Myocyte (in vitro differentiated cells): ENCODE data around the gene CARD11. TPM values are rescaled to one million over a fixed set of nuclear protein-coding genes. Genes with fewer than 3 reads are reported as not detected.

Experiments
- DNase-seq: peaks from one replicate; pipeline ENCODE4 v3.0.0-alpha.2; 2012; ENCODE audit warnings: low read depth
- total RNA-seq: library from RNA; depleted of rRNA; stranded (reverse); fragments of >200 nt; gene quantifications from 2 replicates; pipeline ENCODE4 v1.2.3, GENCODE V29; 2014

Gene CARD11
- total RNA-seq, 1 donor from 2014 or later: not detected

DNA sequence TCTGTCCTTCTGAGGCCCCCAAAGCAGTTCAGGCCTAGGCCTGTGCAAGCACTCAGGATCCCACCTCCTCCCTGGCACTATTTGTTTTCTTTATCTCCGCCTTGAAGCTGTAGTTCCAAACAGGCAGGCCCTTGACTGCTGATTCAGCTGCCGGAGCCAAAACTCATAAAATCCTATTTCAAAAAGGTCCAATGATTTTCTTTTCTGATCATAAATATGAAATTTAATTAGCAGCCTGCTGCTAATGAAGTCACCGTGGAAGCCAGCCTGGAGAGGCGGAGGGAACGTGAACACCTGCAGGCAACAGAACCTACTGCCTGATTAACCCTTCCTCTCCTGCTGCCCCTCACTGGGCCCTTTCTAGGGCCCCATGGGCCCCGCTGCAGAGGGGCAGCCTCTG lies 60.1 kb downstream of the CARD11 start:
- no peak for DNase-seq

DNA sequence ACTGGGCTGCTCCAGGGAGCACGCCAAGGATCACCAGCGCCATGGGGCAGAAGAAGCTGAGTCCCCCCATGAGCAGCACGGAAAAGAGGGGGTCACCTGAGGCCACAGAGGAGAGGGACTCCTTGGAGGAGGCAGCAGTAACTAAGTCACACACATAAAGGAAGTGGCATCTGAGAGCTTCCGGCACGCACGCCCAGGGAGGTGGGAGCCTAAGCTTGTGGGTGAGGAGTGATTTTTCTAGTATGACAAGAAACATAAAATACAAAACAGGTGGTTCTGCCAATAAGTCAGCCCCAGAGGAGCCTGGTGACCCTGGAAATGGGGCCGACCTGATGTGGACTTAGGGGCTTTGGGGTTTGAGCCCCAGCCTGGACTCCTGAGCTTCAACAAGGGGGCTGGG lies 60.8 kb downstream of the CARD11 start:
- no peak for DNase-seq

DNA sequence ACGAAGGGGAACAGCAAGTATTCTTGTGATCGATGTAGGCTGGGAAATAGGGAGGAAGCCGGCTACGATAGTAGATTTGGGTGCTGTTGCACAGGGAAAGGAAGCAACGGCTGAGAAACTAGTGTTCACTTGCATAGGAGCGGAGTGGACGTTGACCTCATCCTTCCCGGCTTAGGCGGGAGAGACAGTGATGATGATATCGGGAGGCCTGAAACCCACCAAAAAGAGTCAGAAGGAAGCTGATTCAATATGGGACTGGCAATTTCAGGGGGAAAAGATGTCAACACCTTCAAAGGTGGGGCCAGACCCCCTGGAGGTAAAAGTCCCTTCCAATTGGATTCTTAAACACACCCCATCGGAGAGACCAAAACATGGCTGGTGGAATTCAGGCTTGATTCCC lies 61.3 kb downstream of the CARD11 start:
- no peak for DNase-seq

DNA sequence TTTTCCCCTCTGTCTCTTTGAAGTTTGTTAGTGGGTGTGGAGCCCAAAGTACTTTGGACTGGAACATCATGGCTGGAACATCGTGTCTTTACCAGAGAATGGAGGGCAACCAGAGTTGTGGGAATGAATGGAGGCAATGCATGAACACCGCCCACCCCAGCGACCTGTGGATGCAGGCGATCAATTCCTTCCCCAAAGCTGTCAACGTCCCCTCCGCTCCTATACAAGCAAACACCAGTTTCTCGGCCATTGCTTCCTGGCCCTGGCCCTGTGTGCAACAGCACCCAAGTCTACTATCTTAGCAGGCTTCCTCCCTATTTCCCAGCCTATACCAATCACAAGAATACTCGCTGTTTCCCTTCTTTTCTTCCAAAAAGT lies 62.6 kb downstream of the CARD11 start:
- DNase-seq: no peak

DNA sequence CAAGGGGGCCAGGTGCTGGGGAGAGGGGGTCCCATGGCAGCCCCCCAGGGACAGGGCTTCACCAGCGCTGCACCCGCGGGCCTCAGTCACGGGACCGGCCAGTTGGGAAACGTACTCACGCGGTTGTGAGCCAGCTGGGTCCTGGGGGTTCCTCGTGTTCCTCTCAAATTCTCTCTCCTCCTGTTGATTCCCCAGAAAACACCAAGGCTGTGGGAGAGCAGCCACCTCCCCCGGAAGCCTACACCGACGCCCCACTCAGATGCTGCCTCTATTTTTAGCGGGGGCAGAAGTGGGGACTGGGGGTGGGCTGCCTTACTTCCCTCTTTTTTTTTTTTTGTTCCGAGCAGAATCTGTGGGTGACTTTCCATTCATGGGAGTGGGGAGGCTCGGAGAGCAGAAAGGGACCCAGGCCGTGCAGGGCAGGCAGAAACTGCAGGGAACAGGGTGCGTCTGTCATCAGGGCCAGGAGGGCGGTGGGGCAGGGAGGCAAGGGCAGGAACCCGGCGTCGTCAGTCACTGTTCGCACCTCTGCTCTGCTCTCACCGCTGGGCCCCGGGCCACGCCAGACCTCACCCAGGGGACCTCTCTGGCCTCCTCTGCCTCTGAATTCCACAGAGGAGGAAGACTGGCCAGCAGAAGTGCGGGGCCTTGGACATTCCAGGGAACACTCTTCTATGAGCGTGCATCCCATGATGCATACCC lies 63.1 kb downstream of the CARD11 start:
- no peak for DNase-seq

DNA sequence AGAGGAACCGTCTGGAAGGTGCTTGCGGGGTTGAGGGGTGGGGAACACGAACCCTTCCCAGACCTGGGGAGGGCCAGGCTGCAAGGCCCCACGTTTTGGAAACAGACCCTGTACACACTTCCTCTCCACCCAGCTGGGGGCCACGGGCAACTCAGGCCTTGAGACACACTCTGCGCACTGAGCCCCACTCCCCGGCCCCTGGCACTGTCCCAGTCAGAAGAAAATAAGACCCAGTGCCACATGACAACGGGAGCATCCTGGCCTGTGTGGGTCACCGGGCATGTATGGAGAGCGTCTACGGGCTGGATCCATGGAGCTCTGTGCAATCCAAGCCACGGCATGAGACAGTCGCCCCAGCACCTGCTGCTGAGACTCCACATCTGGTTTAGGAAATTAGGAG lies 63.7 kb downstream of the CARD11 start:
- no peak for DNase-seq

DNA sequence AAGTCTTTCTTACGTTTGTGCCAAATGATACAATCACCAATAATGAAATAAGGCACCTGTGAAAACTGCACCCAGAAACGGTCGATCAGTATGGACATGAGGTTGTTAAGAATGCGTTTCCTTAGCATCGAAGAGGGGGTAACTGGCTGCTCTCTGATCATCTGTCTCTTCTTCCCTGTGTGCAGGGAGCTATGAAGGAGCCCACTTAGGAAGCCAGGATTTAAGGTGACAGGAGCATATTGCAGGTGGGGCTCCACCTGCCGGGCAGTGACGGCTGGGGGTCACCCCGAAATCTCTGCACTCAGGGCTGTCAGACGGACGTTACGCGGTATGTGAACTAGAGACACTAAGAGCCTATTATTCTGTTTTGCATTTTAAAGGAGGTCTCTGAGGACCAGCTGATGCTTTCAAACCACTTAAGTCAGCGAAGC lies 64.5 kb downstream of the CARD11 start:
- no peak for DNase-seq

DNA sequence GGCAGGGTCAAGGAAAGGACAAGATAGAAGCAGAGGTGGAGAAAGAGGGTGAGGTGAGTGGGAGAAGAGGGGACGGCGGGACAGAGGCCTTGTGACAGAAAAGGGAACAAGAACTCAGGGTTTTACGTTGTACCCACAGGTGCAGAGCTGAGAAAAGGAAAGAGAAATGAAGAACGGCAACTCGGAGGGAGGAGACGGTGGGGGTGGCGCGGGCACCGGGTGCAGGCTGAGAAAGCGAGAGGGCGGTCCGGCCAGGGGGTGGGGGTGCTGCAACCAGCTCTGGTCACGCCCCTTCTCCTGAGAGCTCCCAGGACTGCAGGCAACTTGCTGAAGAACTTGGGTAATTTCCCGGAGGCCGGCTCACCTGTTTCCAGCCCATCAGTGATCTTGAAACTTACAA lies 65.3 kb downstream of the CARD11 start:
- no peak for DNase-seq

DNA sequence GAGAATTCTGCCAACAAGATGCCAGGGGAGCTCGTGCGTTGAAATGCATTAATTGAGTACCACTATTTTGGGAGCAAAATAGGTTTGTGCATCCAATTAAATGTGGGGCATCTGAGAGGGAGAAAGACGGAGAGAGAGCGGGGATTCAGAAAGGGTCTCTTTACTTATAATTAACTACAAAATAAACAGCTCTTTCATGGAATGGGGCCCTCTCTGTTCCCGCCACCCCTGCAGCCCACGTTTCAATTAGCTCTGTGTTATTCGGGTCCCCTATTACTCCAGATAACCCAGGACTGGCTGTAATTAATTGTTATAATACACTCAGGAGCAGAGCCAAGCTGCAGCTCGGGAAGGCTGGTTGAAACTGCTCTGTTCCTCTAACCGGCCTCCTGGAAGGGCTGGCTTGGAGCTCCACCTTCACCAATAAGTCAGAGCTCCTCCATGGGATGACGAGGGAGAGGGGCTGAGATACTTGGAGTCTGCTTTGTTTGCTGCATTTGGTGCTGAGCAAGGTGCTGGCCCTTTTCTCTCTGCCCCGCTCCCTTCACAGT lies 67.8 kb downstream of the CARD11 start:
- no peak for DNase-seq

DNA sequence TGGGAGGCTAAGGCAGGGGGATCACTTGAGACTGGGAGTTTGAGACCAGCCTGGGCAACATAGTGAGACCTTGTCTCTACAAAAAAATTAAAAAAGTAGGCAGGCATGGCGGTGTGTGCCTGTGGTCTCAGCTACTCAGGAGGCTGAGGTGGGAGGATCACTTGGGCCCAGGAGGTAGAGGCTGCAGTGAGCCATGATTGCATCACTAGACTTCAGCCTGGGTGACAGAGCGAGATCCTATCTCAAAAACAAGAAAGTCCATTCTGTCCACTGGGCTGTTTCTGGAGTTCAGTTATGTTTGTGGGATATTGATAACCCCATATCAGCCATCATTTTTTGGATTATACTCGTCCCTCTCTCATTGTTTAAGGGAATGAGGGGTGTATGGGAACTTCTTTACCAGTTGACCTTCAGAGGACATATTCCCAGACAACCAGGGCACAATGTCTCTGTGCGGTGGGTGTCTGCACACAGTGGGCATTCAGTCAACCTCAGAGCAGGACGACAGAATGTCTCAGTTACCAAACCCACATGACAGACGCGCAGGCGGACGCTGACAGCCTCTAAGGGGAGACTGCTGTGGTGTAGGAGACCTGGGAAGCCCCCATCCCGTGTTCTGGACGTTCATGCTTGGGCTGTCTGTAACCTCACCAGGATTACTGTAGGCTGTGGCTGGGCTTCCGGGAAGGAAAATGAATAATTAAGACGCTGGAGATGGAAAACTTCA lies 69.4 kb downstream of the CARD11 start:
- DNase-seq: no peak

DNA sequence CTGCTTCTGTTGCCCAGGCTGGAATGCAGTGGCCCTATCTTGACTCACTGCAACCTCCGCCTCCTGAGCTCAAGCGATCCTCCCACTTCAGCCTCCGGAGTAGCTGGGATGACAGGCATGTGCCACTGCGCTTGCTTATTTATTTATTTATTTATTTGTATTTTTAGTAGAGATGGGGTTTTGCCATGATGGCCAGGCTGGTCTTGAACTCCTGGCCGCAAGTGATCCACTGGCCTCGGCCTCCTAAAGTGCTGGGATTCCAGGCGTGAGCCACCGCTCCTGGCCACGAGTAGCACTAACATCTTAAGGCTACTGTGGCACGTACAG lies 70.9 kb downstream of the CARD11 start:
- no peak for DNase-seq

DNA sequence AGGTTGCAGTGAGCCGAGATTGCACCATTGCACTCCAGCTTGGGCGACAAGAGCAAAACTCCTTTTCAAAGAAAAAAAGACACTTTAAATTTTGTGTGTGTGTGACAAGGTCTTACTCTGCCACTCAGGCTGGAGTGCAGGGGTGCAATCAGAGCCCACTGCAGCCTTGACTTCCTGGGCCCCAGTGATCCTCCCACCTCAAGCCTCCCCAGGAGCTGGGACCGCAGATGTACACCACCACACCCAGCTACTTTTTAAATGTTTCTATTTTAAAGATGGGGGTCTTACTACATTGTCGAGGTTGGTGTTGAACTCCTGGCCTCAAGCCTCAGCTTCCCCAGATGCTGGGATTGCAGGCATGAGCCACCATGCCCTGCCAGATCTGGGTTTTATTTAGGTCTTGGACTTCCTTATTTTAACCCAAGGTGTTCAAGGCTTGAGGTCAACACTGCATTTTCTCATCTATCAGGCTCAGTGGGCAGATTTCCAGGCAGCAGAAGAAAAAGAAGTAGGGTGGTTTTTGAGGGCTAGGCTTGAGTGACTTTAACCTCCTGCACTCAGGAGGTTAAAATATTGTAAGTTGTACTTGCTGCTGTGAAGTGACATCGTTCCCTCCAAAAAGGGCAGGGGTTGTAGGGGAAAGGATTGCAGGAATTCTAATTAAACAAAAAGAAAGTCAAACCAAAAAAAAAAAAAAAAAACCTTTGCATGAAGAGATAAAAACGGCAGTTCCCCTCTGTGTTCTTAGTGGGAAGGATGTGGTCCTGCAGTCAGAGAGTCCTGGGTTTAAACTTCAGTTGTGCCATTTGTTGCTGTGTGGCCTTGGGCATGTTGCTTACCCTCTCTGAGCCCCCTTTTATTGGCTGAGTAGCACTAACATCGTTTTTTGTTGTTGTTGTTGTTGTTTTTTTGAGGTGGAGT lies 71.5 kb downstream of the CARD11 start:
- DNase-seq: no peak

DNA sequence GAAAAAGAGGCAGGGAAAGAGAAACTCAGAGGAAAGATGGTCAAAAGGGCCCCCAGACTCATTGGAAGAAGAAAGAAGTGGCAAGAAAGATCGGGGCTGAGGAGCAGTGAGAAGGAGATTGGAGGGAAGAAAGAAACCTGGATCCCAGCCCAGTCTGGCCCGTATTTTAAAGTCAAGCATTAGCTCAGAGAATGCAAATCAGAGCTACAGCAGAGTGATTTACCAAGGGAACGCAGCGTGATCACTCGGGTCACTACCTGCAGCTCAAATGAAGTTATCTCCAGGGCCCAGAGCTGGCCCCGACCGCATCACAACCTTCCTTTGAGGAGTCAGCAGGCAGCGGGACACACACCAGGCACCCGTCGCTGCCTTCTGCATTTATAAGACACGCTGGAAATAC lies 72.8 kb downstream of the CARD11 start:
- DNase-seq: no peak

DNA sequence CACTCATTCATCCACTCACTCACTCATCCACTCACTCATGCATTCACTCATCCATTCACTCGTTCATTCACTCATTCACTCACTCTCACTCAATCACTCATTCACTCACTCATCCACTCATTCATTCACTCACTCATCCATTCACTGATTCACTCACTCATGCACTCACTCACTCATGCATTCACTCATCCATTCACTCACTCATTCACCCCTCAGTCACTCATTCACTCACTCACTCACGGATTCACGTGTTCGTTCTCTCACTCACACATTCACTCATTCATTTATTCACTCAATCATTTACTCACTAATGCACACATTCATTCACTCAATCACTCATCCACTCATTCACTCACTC lies 73.4 kb downstream of the CARD11 start:
- DNase-seq: no peak

DNA sequence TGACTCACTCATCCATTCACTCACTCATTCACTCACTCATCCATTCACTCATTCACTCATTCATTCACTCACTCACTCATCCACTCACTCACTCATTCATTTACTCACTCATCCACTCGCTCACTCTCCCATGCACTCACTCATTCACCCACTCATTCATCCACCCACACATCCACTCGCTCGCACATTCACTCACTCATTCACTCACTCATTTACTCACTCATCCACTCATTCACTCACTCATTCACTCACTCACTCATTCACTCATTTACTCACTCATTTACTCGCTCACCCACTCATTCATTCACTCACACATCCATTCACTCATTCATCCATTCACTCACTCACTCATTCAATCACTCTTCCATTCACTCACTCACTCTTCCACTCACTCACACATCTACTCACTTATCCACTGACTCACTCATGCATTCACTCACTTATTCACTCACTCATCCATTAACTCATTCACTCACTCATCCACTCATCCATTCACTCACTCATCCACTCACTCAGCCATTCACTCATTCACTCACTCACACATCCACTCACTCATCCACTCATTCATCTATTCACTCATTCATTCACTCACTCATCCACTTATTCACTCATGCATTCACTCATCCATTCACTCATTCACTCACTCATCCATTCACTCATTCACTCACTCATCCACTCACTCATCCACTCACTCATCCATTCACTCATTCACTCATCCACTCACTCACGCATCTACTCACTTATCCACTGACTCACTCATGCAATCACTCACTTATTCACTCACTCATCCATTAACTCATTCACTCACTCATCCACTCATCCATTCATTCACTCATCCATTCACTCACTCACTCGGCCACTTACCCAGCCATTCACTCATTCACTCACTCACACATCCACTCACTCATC lies 74.0 kb downstream of the CARD11 start:
- DNase-seq: no peak

DNA sequence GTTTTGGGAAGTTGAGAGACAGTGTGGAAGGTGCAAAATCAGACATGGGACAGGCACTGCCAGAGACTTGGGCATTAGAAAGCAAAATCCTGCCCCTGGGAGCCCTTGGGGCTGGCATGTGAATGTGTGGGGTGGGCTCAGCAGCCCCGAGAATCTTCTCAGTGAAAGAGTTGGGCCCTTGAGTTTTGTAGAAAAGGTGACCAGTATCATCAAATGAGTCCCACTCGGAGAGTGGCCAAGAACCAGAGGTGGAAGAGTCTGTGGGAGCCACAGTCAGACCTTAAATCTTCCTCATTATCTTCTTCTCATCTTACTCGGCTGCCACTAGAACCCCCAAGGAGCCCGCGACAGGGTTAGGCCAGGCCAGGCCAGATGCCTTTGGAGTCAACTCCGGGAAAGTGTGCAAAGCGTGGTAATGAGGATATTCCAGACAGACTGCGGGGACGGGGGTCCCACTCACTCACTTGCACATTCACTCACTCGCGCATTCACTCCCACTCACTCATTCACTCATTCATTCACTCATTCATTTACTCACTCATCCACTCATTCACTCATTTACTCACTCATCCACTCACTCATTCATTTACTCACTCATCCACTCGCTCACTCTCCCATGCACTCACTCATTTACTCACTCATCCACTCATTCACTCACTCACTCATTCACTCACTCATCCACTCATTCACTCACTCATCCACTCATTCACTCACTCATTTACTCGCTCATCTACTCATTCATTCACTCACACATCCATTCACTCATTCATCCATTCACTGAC lies 74.9 kb downstream of the CARD11 start:
- no peak for DNase-seq

DNA sequence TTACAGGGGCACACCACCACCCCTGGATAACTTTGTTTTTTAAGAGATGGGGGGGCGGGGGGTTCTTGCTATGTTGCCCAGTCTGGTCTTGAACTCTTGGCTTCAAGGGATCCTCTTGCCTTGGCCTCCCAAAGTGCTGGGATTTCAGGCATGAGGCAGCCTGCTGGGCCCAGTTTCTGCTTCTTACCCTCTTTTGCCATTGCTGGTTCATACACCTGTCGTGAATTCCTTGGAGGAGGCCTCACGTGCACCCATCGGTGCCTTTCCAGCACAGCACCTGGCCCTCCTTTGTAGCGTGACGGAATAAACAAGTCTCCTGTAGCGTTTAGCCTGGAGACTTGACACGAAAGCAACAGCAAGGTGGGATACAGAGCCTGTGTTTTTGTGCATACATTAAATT lies 75.5 kb downstream of the CARD11 start:
- no peak for DNase-seq

DNA sequence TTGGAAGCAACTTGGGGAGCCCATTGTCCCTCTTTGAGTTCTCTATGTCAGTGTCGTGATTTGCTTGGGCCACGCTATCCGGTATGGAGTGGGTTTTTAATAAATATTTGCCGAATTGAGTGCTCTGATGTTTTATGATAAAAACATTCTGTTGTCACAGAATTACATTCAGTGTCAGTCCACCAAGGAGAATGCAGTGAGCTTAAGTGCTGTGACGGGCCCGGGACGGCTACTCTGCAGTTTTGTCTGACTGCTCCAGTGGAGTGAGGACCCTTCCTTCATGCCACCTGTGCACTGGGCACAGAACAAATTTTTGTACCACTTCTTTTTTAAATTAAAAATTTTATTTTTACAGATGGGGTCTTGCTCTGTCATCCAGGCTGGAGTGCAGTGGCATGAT lies 76.0 kb downstream of the CARD11 start:
- no peak for DNase-seq

DNA sequence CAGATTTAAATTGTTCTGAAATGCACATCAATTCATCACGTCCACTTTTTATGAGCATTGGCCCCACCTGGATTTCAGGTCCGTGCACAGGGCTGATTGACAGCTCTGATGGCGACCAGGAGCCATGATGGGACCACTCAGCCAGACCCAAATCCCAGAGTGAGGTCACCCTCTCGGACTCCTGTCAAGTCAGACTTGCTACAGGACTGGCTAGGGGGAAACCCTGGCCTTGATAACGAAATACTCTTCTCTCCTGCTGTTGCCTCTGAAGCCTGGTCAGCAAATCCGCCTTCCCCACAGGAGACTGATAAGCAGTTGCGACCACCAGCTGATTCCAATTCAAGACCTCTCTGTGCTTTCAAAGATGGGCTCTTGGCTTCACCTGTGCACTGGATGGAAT lies 76.4 kb downstream of the CARD11 start:
- DNase-seq: no peak

DNA sequence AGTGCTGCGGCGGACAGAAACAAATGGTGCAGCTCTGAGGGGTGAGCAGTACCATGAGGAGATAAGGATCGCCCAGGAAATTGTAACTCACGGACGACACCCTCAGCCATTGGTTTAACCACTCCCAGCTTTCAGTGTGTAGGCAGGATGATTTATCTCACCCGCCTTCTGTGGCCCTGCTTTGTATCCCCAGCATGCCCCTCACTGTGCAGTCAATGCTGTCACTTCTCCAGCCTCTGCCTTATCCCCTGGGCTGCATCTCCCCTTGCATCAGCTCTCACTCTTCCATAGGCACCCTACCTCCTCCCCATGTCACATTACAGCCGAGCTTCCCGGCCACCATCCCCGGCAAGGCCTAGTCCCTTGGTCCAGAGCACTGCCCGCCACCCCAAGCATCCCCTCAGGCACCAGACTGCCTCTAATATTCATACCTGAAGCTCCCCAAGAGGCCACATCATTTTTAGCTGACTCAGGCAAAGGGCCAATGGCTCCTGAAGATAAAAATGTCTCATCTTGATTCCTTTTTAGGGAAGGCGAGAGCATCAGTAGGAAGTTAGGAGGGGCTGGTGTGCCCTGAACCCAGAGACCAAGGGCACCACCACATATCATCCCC lies 77.1 kb downstream of the CARD11 start:
- no peak for DNase-seq
